Naive thymus-derived CD8-positive, alpha-beta T cell (primary cell): ENCODE data around the gene GNPTG. TPM values are rescaled to one million over a fixed set of nuclear protein-coding genes. Genes with fewer than 3 reads are reported as not detected.

ENCODE experiments used
- ATAC-seq, 2 donors: fragments of 150-1000 bp; cut with Tn5 transposase in 1 of 2; sonication (Bioruptor Pico), chemical (Tn5 transposase) in 1 of 2; 1 replicate in 1 of 2; 2 replicates in 1 of 2; pipeline ENCODE4 v1.10.0; 2021; ENCODE audit warnings: mild to moderate bottlenecking in 2 of 2, moderate library complexity in 2 of 2
- POLR2A ChIA-PET: fragments of 350-600 bp; sonication (Branson Sonifier 250); formaldehyde crosslinking; loops from one replicate; lab custom pipeline; 2021; ENCODE audit warnings: antibody characterized with exemption; lab: Charles Lee
- DNase-seq, 10 donors: peaks; one replicate each; pipeline versions ENCODE4 v3.0.0 to v3.0.0-alpha.2; 2020 to 2022
- H3K27ac Mint-ChIP-seq, 10 donors: one replicate each; pipeline ENCODE4 v1.8.0; 2020 to 2022; ENCODE audit warnings: mild to moderate bottlenecking in 10 of 10, mixed read lengths in 10 of 10, moderate library complexity in 4 of 10, inconsistent platforms in 1 of 10
- H3K27me3 Mint-ChIP-seq, 5 donors: one replicate each; pipeline ENCODE4 v1.8.0; 2021 to 2022; ENCODE audit warnings: mixed read lengths in 5 of 5
- H3K36me3 Mint-ChIP-seq, 3 donors: one replicate each; pipeline ENCODE4 v1.8.0; 2020 to 2022; ENCODE audit warnings: mixed read lengths in 3 of 3, mild to moderate bottlenecking in 2 of 3, inconsistent platforms in 1 of 3
- H3K4me1 Mint-ChIP-seq, 4 donors: one replicate each; pipeline ENCODE4 v1.8.0; 2021 to 2022; ENCODE audit warnings: mixed read lengths in 4 of 4
- H3K4me3 Mint-ChIP-seq, 10 donors: one replicate each; pipeline ENCODE4 v1.8.0; 2020 to 2022; ENCODE audit warnings: mild to moderate bottlenecking in 10 of 10, mixed read lengths in 10 of 10, moderate library complexity in 6 of 10, inconsistent platforms in 1 of 10
- H3K9me3 Mint-ChIP-seq, 9 donors: one replicate each; pipeline ENCODE4 v1.8.0; 2020 to 2022; ENCODE audit warnings: mixed read lengths in 9 of 9, mild to moderate bottlenecking in 3 of 9, inconsistent platforms in 1 of 9, moderate library complexity in 1 of 9
- polyA plus RNA-seq, 3 donors: library from polyadenylated mRNA; unstranded; fragments of 300-500 nt; fragmentation: Illumina TruSeq; gene quantifications; one replicate each; pipeline ENCODE4 v1.2.3, GENCODE V29; 2021
- total RNA-seq, 8 experiments: library from RNA in 2 of 8; stranded (reverse) in 2 of 8; gene quantifications; one replicate each; pipeline ENCODE4 v1.2.3 and lab custom pipeline; 2021 to 2026

Gene GNPTG
- total and polyA plus RNA-seq, 5 experiments from 2014 or later: 44.4 to 65.2 (median 56.9) TPM

DNA sequence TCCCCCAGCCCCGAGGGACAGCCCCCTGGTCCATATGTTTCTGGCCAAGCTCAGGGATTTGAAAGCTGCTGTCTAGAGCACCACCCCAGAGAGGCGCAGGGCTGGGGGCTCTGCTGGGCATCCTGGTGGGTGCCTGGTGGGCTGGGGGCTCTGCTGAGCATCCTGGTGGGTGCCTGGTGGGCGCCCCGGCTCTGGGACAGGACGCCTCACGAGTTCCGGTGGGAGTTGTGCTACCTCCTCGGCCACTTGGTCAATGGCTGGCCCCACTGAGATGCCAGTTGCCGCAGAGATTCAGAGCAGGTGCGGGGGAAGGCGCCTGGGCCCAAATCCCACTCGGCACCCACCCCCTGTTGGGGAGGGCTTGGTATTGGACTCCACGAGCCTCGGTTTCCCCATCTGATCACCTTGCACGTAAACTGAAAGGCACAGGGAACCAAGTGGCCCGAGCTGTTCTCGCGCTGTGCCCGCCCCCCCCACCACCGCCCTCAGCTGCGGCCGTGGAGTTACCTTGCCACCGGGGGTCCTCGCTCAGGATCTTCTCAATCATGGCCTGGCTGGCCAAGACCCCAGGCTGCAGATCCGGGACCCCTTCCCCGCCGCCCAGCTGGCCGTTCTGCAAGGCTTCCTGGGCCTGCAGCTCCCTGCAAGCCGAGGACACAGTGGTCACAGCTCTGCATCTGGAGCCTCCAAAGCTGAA is 49.5 kb downstream of the GNPTG start:
- Mint-ChIP-seq H3K36me3 (peaks cover 0 to 55% (median 2%) of the 10 kb centered on the region in 3 donors), H3K4me3 (no peak overlapping the region), H3K27me3 (no peaks in the 10 kb centered on the region), H3K27ac (no peak overlapping the region), H3K4me1 (peaks cover 5 to 28% (median 7%) of the 10 kb centered on the region in 4 donors), H3K9me3 (no peaks in the 10 kb centered on the region)
- POLR2A ChIA-PET: interaction anchor here (0.5 kb wide), 1 partner anchor 48 kb away, joined by 4 read pairs; no protein-coding TSS in a partner anchor
- DNase-seq: no peak
- no peak for ATAC-seq

DNA sequence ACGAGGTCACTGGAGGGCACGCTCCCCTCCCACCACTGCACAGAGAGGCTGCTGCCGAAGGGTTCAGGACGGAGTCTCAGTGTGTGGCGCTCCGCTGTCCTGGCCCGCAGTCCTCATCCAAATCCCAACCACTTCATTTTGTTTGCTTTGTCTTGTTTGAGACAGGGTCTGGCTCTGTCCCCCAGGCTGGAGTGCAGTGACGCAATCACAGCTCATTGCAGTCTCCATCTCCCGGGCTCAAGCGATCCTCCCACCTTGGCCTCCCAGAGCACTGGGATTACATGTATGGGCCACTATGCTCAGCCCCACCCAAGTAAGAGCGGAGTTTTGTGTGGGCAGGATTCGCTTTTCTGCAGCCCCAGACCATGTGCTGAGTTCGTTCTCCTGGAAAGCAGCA is 50.0 kb downstream of the GNPTG start:
- no peak for ATAC-seq
- Mint-ChIP-seq H3K36me3 (peaks cover 0 to 53% (median 2%) of the 10 kb centered on the region in 3 donors), H3K9me3 (no peaks in the 10 kb centered on the region), H3K27me3 (no peaks in the 10 kb centered on the region), H3K4me1 (peaks cover 5 to 27% (median 7%) of the 10 kb centered on the region in 4 donors), H3K27ac (no peak overlapping the region), H3K4me3 (no peak overlapping the region)
- POLR2A ChIA-PET: no interaction called here
- no peak for DNase-seq

DNA sequence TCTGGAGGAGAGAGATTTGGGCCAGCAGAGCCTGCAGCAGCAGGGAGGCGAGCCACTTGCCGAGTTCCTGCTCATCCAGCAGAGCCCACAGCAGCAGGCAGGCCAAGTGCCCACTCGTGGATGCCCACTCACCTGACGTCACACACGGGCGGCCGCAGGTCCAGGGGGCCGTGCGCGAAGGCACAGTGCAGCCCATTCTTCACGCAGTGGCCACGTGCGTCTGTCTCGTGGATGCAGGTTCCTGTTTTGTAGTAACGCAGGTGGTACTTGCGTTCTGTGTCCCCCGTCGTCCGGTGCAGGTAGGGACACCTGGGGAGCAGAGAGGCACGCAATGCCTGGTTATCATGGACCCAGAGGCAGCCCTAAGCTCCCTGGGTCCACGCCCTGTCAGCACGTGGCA is 51.3 kb downstream of the GNPTG start:
- ATAC-seq (no peak), DNase-seq (no peak)
- Mint-ChIP-seq H3K27ac (peak overlapping the region in 1 of 10 donors; percentile 76), H3K27me3 (no peaks in the 10 kb centered on the region), H3K4me3 (peak overlapping the region in 1 of 10 donors; percentile 50), H3K9me3 (no peaks in the 10 kb centered on the region), H3K36me3 (peaks cover 0 to 54% (median 2%) of the 10 kb centered on the region in 3 donors), H3K4me1 (peaks cover 11 to 33% (median 12%) of the 10 kb centered on the region in 4 donors)
- POLR2A ChIA-PET: interaction anchor here (0.6 to 0.9 kb wide), 3 partner anchors 59 to 101 kb away, joined by 3 to 4 read pairs (median 3); no protein-coding TSS in a partner anchor

DNA sequence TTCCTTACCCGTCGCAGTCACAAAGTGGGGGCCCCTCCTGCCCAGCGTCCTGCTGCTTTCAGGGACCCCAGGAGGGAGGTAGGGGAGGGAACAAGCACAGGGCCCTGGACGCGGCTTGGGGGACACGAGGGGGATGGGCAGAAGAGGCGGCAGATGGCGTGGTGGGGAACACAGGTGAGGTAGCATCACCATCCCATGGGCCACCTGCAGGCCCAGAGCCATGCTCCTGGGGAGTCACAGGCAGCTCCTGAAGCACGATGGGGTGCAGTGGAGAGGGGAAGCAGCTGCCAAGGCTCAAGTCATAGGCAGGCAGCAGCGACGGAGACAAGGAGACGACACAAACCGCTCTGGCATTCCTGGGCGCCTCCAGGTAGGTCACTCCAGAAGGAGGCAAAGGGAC is 52.0 kb downstream of the GNPTG start:
- Mint-ChIP-seq H3K27me3 (no peaks in the 10 kb centered on the region), H3K4me3 (no peak overlapping the region), H3K36me3 (peaks cover 0 to 49% (median 2%) of the 10 kb centered on the region in 3 donors), H3K4me1 (peaks cover 11 to 39% (median 17%) of the 10 kb centered on the region in 4 donors), H3K9me3 (no peaks in the 10 kb centered on the region), H3K27ac (no peak overlapping the region)
- POLR2A ChIA-PET: interaction anchor here (0.7 kb wide), 1 partner anchor 60 kb away, joined by 3 read pairs; no protein-coding TSS in a partner anchor
- DNase-seq (no peak), ATAC-seq (no peak)

DNA sequence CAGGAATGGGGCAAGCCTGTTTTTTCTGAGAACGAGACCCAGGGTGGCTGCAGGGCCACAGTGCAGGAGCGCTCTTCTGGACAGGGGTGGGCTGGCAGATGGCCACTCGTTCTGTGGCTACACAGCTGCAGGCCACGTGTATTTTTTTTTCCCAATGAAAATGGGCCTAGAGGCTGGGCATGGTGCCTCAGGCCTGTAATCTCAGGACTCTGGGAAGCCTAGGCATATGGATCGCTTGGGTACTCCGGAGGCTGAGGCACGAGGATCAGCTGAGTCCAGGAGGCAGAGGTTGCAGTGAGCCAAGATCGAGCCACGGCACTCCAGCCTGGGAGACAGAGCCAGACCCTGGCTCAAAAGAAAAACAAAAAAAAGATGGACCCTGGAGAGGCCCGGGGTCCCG is 56.0 kb downstream of the GNPTG start:
- POLR2A ChIA-PET: interaction anchor here (0.6 to 2.7 kb wide), 7 partner anchors 9 to 298 kb away, joined by 3 to 19 read pairs (median 4); partner anchors contain the start of genes MAPK8IP3, TELO2 and UQCC4
- ATAC-seq: no peak
- H3K9me3 Mint-ChIP-seq: no peaks in the 10 kb centered on the region

DNA sequence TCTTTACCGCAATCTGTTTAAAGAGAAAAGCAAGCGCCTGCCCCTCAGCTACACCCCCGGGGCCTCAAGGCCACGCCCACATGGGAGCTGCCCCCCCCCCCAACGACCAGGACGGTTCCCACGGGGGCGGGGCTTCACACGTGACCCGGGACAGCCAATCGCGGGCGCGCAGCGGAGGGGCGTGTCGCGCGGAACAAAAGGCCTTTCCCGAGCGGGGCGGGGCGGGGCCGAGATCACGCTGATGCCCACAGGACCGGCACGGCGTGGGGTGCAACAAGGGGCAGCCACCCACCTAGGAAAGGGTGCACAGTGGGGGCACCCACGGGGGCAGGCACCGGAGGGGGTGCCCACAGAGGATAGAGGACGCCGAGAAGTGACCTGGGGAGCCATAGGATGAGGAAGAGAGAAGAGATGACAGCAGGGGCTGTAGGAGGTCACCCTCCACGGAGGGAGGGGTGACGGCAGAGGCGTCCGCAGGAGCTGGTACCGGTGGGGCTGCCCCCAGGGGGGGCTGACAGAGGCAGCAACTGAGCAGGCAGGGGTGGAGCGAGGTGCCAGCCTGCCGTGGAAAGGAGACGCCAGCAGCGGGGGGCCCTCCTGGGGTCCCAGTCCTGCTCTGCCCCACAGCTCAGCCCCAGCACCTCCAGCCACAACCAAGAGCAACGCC is 56.6 kb downstream of the GNPTG start:
- Mint-ChIP-seq H3K27ac (peak overlapping the region in 7 of 10 donors; percentile 31 to 92 (median 67)), H3K9me3 (no peaks in the 10 kb centered on the region), H3K4me3 (peak overlapping the region; percentile 65 to 86 (median 80)), H3K27me3 (no peaks in the 10 kb centered on the region), H3K4me1 (peaks cover 7 to 58% (median 32%) of the 10 kb centered on the region in 4 donors), H3K36me3 (peaks cover 0 to 35% (median 2%) of the 10 kb centered on the region in 3 donors)
- ATAC-seq (peak; percentile 93 to 94), DNase-seq (peak; percentile 92 to 98 (median 96))
- POLR2A ChIA-PET: interaction anchor here (0.6 to 2.7 kb wide), 7 partner anchors 9 to 297 kb away, joined by 3 to 19 read pairs (median 4); partner anchors contain the start of genes MAPK8IP3, TELO2 and UQCC4

More for the DNA sequence above, 56.0 kb downstream of the GNPTG start:
- Mint-ChIP-seq H3K27me3 (no peaks in the 10 kb centered on the region), H3K36me3 (peaks cover 0 to 38% (median 2%) of the 10 kb centered on the region in 3 donors), H3K4me3 (peak overlapping the region; percentile 58 to 86 (median 80)), H3K27ac (peak overlapping the region in 6 of 10 donors; percentile 31 to 72 (median 48)), H3K4me1 (peaks cover 7 to 57% (median 32%) of the 10 kb centered on the region in 4 donors)
- DNase-seq: no peak

DNA sequence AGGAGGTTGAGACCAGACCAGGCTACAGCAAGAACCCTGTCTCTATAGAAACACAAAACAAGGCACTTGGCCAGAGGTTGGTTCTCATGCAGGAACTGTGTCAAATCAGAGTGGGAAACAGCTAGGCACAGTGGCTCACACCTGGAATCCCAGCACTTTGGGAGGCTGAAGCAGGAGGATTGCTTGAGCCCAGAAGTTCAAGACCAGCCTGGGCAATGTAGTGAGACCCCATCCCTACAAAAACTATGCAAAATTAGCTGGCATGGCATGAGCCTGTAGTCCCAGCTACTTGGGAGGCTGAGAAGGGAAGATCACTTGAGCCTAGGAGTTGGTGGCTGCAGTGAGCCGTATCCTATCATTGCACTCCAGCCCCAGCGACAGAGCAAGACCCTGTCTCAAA is 61.1 kb downstream of the GNPTG start:
- Mint-ChIP-seq H3K4me1 (peaks cover 2 to 46% (median 29%) of the 10 kb centered on the region in 4 donors), H3K27ac (peak overlapping the region in 9 of 10 donors; percentile 9 to 80 (median 67)), H3K27me3 (no peaks in the 10 kb centered on the region), H3K36me3 (peaks cover 0 to 23% (median 2%) of the 10 kb centered on the region in 3 donors), H3K9me3 (no peaks in the 10 kb centered on the region), H3K4me3 (peak overlapping the region in 9 of 10 donors; percentile 38 to 88 (median 76))
- ATAC-seq: no peak
- no peak for DNase-seq
- POLR2A ChIA-PET: interaction anchor here (0.6 to 1.5 kb wide), 5 partner anchors 13 to 853 kb away, joined by 3 to 5 read pairs (median 3); partner anchors contain the start of genes RPS2 and TMEM204

Other genes with a start within 250 kb of the GNPTG start
- gene CACNA1H, start 198.8 kb upstream of the GNPTG start, total RNA-seq: 1 to 10 TPM; 2.3 to 2.7 TPM
- 1 to 10 TPM in 1 of 3 donors, under 1 TPM in 2; 0.03 to 1.8 (median 0.95) TPM for gene CACNA1H, start 198.8 kb upstream of the GNPTG start, polyA plus RNA-seq
- not detected for gene TPSG1, start 126.7 kb upstream of the GNPTG start, total RNA-seq
- not detected for gene TPSG1, start 126.7 kb upstream of the GNPTG start, polyA plus RNA-seq
- gene TPSB2, start 121.7 kb upstream of the GNPTG start, total RNA-seq: not detected
- not detected for gene TPSB2, start 121.7 kb upstream of the GNPTG start, polyA plus RNA-seq
- gene TPSAB1, start 111.2 kb upstream of the GNPTG start, total RNA-seq: not detected
- not detected for gene TPSAB1, start 111.2 kb upstream of the GNPTG start, polyA plus RNA-seq
- not detected for gene TPSD1, start 95.9 kb upstream of the GNPTG start, total RNA-seq
- not detected for gene TPSD1, start 95.9 kb upstream of the GNPTG start, polyA plus RNA-seq
- 100 to 1,000 TPM; 236 to 250 TPM for gene UBE2I, start 42.3 kb upstream of the GNPTG start, total RNA-seq
- 10 to 100 TPM; 87.5 to 89.6 (median 89.0) TPM for gene UBE2I, start 42.3 kb upstream of the GNPTG start, polyA plus RNA-seq
- 1 to 10 TPM; 3.0 to 5.3 TPM for gene BAIAP3, start 18.3 kb upstream of the GNPTG start, total RNA-seq
- gene BAIAP3, start 18.3 kb upstream of the GNPTG start, polyA plus RNA-seq: 1 to 10 TPM in 1 of 3 donors, under 1 TPM in 2; 0.06 to 1.5 (median 0.85) TPM
- 10 to 100 TPM; 37.1 to 41.2 TPM for gene TSR3, start 53 bp upstream of the GNPTG start, total RNA-seq
- 10 to 100 TPM; 88.8 to 99.4 (median 96.3) TPM for gene TSR3, start 53 bp upstream of the GNPTG start, polyA plus RNA-seq
- gene UNKL, start 62.8 kb downstream of the GNPTG start, total RNA-seq: 100 to 1,000 TPM; 125 to 151 TPM
- gene UNKL, start 62.8 kb downstream of the GNPTG start, polyA plus RNA-seq: 10 to 100 TPM in 1 of 3 donors, 1 to 10 TPM in 2; 8.3 to 11.0 (median 8.8) TPM
- 10 to 100 TPM; 10.6 to 10.8 TPM for gene UQCC4, start 68.8 kb downstream of the GNPTG start, total RNA-seq
- gene UQCC4, start 68.8 kb downstream of the GNPTG start, polyA plus RNA-seq: 10 to 100 TPM; 29.9 to 38.6 (median 37.6) TPM
- 1 to 10 TPM; 2.3 to 2.7 TPM for gene PERCC1, start 79.1 kb downstream of the GNPTG start, total RNA-seq
- under 1 TPM in 1 of 3 donors, not detected in 2; 0.19 TPM for gene PERCC1, start 79.1 kb downstream of the GNPTG start, polyA plus RNA-seq
- gene CCDC154, start 92.6 kb downstream of the GNPTG start, total RNA-seq: 10 to 100 TPM; 14.0 to 15.5 TPM
- gene CCDC154, start 92.6 kb downstream of the GNPTG start, polyA plus RNA-seq: not detected
- gene CLCN7, start 123.1 kb downstream of the GNPTG start, total RNA-seq: 100 to 1,000 TPM; 112 to 116 TPM
- gene CLCN7, start 123.1 kb downstream of the GNPTG start, polyA plus RNA-seq: 10 to 100 TPM; 18.7 to 34.7 (median 24.2) TPM
- not detected for gene PTX4, start 137.0 kb downstream of the GNPTG start, total RNA-seq
- not detected for gene PTX4, start 137.0 kb downstream of the GNPTG start, polyA plus RNA-seq
- gene TELO2, start 141.4 kb downstream of the GNPTG start, total RNA-seq: 10 to 100 TPM; 42.6 to 51.5 TPM
- gene TELO2, start 141.4 kb downstream of the GNPTG start, polyA plus RNA-seq: 10 to 100 TPM in 2 of 3 donors, 1 to 10 TPM in 1; 9.8 to 18.1 (median 14.9) TPM
- gene TMEM204, start 181.7 kb downstream of the GNPTG start, total RNA-seq: 100 to 1,000 TPM; 186 to 196 TPM
- gene TMEM204, start 181.7 kb downstream of the GNPTG start, polyA plus RNA-seq: 100 to 1,000 TPM in 2 of 3 donors, 10 to 100 TPM in 1; 95.9 to 135 (median 125) TPM